H1 (cell line): ENCODE measurements around the gene C1orf21. TPM values are rescaled to one million over a fixed set of nuclear protein-coding genes. Genes with fewer than 3 reads are reported as not detected.

Experiments used
- CTCF ChIA-PET: fragments of 300-600 bp; sonication (Branson Sonifier 250); formaldehyde crosslinking; loops from one replicate; lab custom pipeline; 2021; ENCODE audit not compliant: partially characterized antibody; lab: Charles Lee
- POLR2A ChIA-PET: fragments of 300-600 bp; sonication (Branson Sonifier 250); formaldehyde crosslinking; loops from one replicate; lab custom pipeline; 2021; ENCODE audit warnings: inconsistent platforms; ENCODE audit not compliant: partially characterized antibody; lab: Charles Lee
- DNase-seq, 2 experiments: peaks; one replicate each; pipeline versions ENCODE4 v3.0.0 to v3.0.0-alpha.2; 2010 to 2022; ENCODE audit warnings: low spot score in 2 of 2, low read depth in 1 of 2, mixed read lengths in 1 of 2
- FAIRE-seq: peaks from 2 replicates; lab custom pipeline; 2011; peaks lifted over from hg19 to GRCh38; lab: Jason Lieb, UNC
- H2AFZ ChIP-seq: 2 replicates; pipeline ENCODE4 v1.8.1; 2012; ENCODE audit warnings: low read length, inconsistent platforms
- H2AK5ac ChIP-seq: 2 replicates; pipeline ENCODE4 v1.6.1; 2013; ENCODE audit warnings: low read depth, low read length
- H2BK120ac ChIP-seq: replicated peaks from 2 replicates; pipeline ENCODE3; 2013; ENCODE audit warnings: low read depth, low read length, inconsistent platforms
- H2BK12ac ChIP-seq: 2 replicates; pipeline ENCODE4 v1.6.1; 2013; ENCODE audit warnings: low read depth, low read length
- H2BK15ac ChIP-seq: 2 replicates; pipeline ENCODE4 v1.6.1; 2013; ENCODE audit warnings: low read length
- H2BK20ac ChIP-seq: 2 replicates; pipeline ENCODE4 v1.6.1; 2013; ENCODE audit warnings: low read length
- H2BK5ac ChIP-seq: 2 replicates; pipeline ENCODE4 v1.6.1; 2013; ENCODE audit warnings: low read depth, low read length
- H3K14ac ChIP-seq: 2 replicates; pipeline ENCODE4 v1.6.1; 2013; ENCODE audit warnings: inconsistent platforms; ENCODE audit not compliant: insufficient read length
- H3K18ac ChIP-seq: 2 replicates; pipeline ENCODE4 v1.6.1; 2013; ENCODE audit warnings: low read length; ENCODE audit errors: extremely low read depth
- H3K23ac ChIP-seq: 2 replicates; pipeline ENCODE4 v1.6.1; 2013; ENCODE audit warnings: inconsistent platforms; ENCODE audit not compliant: insufficient read length
- H3K23me2 ChIP-seq: 2 replicates; pipeline ENCODE4 v1.6.1; 2013; ENCODE audit warnings: low read depth, low read length
- H3K27ac ChIP-seq: 2 replicates; pipeline ENCODE4 v1.6.1; 2011; ENCODE audit warnings: low read depth, low read length, inconsistent platforms
- H3K27me3 ChIP-seq, 4 experiments: replicated peaks in 1 of 4; 1 replicate in 1 of 4; 2 replicates in 3 of 4; pipeline versions ENCODE4 v1.6.1 to v1.8.1; 2011 to 2013; ENCODE audit warnings: low read length in 3 of 4, mild to moderate bottlenecking in 3 of 4, inconsistent platforms in 2 of 4, mixed read lengths in 2 of 4, moderate library complexity in 1 of 4; ENCODE audit not compliant: control insufficient read depth in 3 of 4, insufficient read depth in 3 of 4; ENCODE audit errors: extremely low read depth in 1 of 4
- H3K36me3 ChIP-seq, 4 experiments: 2 replicates each; pipeline versions ENCODE4 v1.6.1 to v1.8.1; 2011 to 2013; ENCODE audit warnings: mild to moderate bottlenecking in 4 of 4, low read length in 3 of 4, moderate library complexity in 2 of 4, control low read depth in 1 of 4, inconsistent platforms in 1 of 4; ENCODE audit not compliant: insufficient read depth in 4 of 4, control insufficient read depth in 2 of 4
- H3K4ac ChIP-seq: replicated peaks from 2 replicates; pipeline ENCODE3; 2013; ENCODE audit warnings: low read length, low read depth, mixed read lengths, inconsistent platforms; ENCODE audit not compliant: insufficient read length
- H3K4me1 ChIP-seq, 4 experiments: replicated peaks in 1 of 4; 1 replicate in 1 of 4; 2 replicates in 3 of 4; pipeline versions ENCODE4 v1.6.1 to v1.8.1; 2011 to 2013; ENCODE audit warnings: low read length in 3 of 4, inconsistent platforms in 2 of 4, mixed read lengths in 1 of 4; ENCODE audit not compliant: insufficient read depth in 4 of 4, control insufficient read depth in 3 of 4
- H3K4me2 ChIP-seq, 2 experiments: 2 replicates each; pipeline versions ENCODE4 v1.6.1 to v1.8.1; 2011 to 2013; ENCODE audit warnings: low read depth in 2 of 2, low read length in 2 of 2, control low read depth in 1 of 2, inconsistent platforms in 1 of 2, mild to moderate bottlenecking in 1 of 2; ENCODE audit not compliant: insufficient read depth in 1 of 2
- H3K4me3 ChIP-seq, 4 experiments: fragments of 200-600, 300-600 bp in 1 of 4; sonication (generic), shearing (Covaris generic), sonication (Bioruptor Twin) in 1 of 4; 2 replicates each; pipeline versions ENCODE4 v1.5.1 to v1.8.1; 2011 to 2016; ENCODE audit warnings: low read length in 4 of 4, low read depth in 3 of 4, control low read depth in 2 of 4, inconsistent platforms in 2 of 4, mild to moderate bottlenecking in 2 of 4, mixed read lengths in 1 of 4, moderate library complexity in 1 of 4; ENCODE audit not compliant: insufficient read depth in 2 of 4; ENCODE audit errors: extremely low read depth in 1 of 4
- H3K56ac ChIP-seq: replicated peaks from 2 replicates; pipeline ENCODE3; 2013; ENCODE audit warnings: low read depth, mild to moderate bottlenecking, mixed read lengths, low read length, inconsistent platforms; ENCODE audit not compliant: insufficient read length
- H3K79me1 ChIP-seq: 2 replicates; pipeline ENCODE4 v1.6.1; 2013; ENCODE audit warnings: low read depth, low read length, control low read depth
- H3K79me2 ChIP-seq, 2 experiments: 2 replicates each; pipeline versions ENCODE4 v1.6.1 to v1.8.1; 2012 to 2013; ENCODE audit warnings: low read length in 2 of 2, mild to moderate bottlenecking in 2 of 2, inconsistent platforms in 1 of 2; ENCODE audit not compliant: insufficient read depth in 2 of 2, control insufficient read depth in 1 of 2
- H3K9ac ChIP-seq, 4 experiments: replicated peaks in 1 of 4; 1 replicate in 1 of 4; 2 replicates in 3 of 4; pipeline versions ENCODE4 v1.6.1 to v1.8.1; 2011 to 2013; ENCODE audit warnings: low read depth in 3 of 4, low read length in 3 of 4, control low read depth in 2 of 4, mild to moderate bottlenecking in 2 of 4, moderate library complexity in 2 of 4, inconsistent platforms in 1 of 4; ENCODE audit errors: extremely low read depth in 1 of 4
- H3K9me3 ChIP-seq, 2 experiments: 2 replicates each; pipeline versions ENCODE4 v1.6.1 to v1.8.1; 2012 to 2013; ENCODE audit warnings: mild to moderate bottlenecking in 2 of 2, moderate library complexity in 2 of 2, control low read depth in 1 of 2, inconsistent platforms in 1 of 2, low read depth in 1 of 2, low read length in 1 of 2, mixed read lengths in 1 of 2; ENCODE audit not compliant: insufficient read depth in 2 of 2
- H4K20me1 ChIP-seq, 2 experiments: replicated peaks in 1 of 2; 2 replicates each; pipeline versions ENCODE3 to v1.8.1; 2011 to 2013; ENCODE audit warnings: inconsistent platforms in 2 of 2, low read length in 2 of 2, mild to moderate bottlenecking in 1 of 2; ENCODE audit not compliant: insufficient read depth in 2 of 2, control insufficient read depth in 1 of 2
- H4K5ac ChIP-seq: 2 replicates; pipeline ENCODE4 v1.6.1; 2013; ENCODE audit warnings: low read length, low read depth, mixed read lengths, inconsistent platforms; ENCODE audit not compliant: insufficient read length
- H4K8ac ChIP-seq: 2 replicates; pipeline ENCODE4 v1.8.0; 2013; ENCODE audit warnings: mild to moderate bottlenecking, moderate library complexity, low read length, inconsistent platforms; ENCODE audit not compliant: insufficient read depth; ENCODE audit errors: extremely low read depth
- H4K91ac ChIP-seq: replicated peaks from 2 replicates; pipeline ENCODE3; 2013; ENCODE audit warnings: low read length, mixed read lengths, inconsistent platforms; ENCODE audit not compliant: insufficient read length
- BACH1 ChIP-seq: IDR thresholded peaks from 2 replicates; pipeline ENCODE4 v1.6.1; 2012; ENCODE audit warnings: low read length, improper control_type of control experiment
- BCL11A ChIP-seq, 2 experiments: IDR thresholded peaks; one replicate each; pipeline ENCODE4 v1.6.1; 2011; ENCODE audit warnings: low read depth in 2 of 2, low read length in 2 of 2, mild to moderate bottlenecking in 2 of 2
- MAFK ChIP-seq: IDR thresholded peaks from 2 replicates; pipeline ENCODE4 v1.6.1; 2012; ENCODE audit warnings: low read depth, mild to moderate bottlenecking, improper control_type of control experiment, low read length
- NANOG ChIP-seq: IDR thresholded peaks from 2 replicates; pipeline ENCODE4 v1.6.1; 2011; ENCODE audit warnings: low read length, low read depth, mild to moderate bottlenecking, inconsistent platforms; ENCODE audit not compliant: insufficient read depth, poor library complexity, severe bottlenecking
- POLR2A ChIP-seq, 2 experiments: IDR thresholded peaks; 1 replicate in 1 of 2; 2 replicates in 1 of 2; pipeline ENCODE4 v1.6.1; 2011; ENCODE audit warnings: low read depth in 2 of 2, low read length in 2 of 2, mild to moderate bottlenecking in 2 of 2; ENCODE audit errors: control extremely low read depth in 1 of 2
- POU5F1 ChIP-seq: IDR thresholded peaks from 2 replicates; pipeline ENCODE4 v1.6.1; 2011; ENCODE audit warnings: low read depth, mild to moderate bottlenecking, low read length, moderate library complexity
- SIX5 ChIP-seq: IDR thresholded peaks from 2 replicates; pipeline ENCODE4 v1.6.1; 2011; ENCODE audit warnings: mild to moderate bottlenecking, low read depth, low read length
- SP2 ChIP-seq: IDR thresholded peaks from 2 replicates; pipeline ENCODE4 v1.6.1; 2012; ENCODE audit warnings: mild to moderate bottlenecking, low read length, inconsistent platforms
- WGBS, 2 experiments: shearing (Covaris generic) in 1 of 2; methylation state at CpG; one replicate each; pipeline versions ENCODE4 v1.1.6 to v1.1.7; 2013 to 2015; ENCODE audit warnings: low lambda C conversion rate in 2 of 2, mixed read lengths in 2 of 2, inconsistent platforms in 1 of 2, low coverage in 1 of 2, missing lambda C conversion rate in 1 of 2; ENCODE audit not compliant: insufficient replicate concordance in 2 of 2, insufficient coverage in 1 of 2, insufficient read length in 1 of 2; ENCODE audit errors: extremely low coverage in 1 of 2, missing lambda C conversion rate in 1 of 2; 5-methylcytosine and 5-hydroxymethylcytosine counted together
- polyA plus RNA-seq, 7 experiments: library from polyadenylated mRNA; depleted of rRNA in 3 of 7; stranded (reverse) in 5 of 7; unstranded in 2 of 7; fragments of >200 nt in 5 of 7; fragments of 200-250 nt in 2 of 7; gene quantifications; 1 replicate in 5 of 7; 2 replicates in 1 of 7; 4 replicates in 1 of 7; pipeline versions ENCODE4 v1.2.1 to v1.2.3, GENCODE V29; 2011 to 2013; ENCODE audit warnings: missing spikeins in 2 of 7, mixed read lengths in 2 of 7
- total RNA-seq: library from RNA; stranded (reverse); fragmentation: NEBNext Ultra II Directional; extraction: Animal tissue kit (Norgen Biotek cat#: 25700); gene quantifications from 2 replicates; pipeline ENCODE4 v1.2.1, GENCODE V29; 2021

C1orf21 gene
- total and polyA plus RNA-seq, 2 of the 8 experiments (the other 6 are each of a cell fraction or from before 2014, with no cell fraction given) = 16.6 to 51.0 TPM

GRCh38 chr1:184455786-184456185 lies 69.0 kb downstream of the C1orf21 start:
- 0 out of 8 replicates have a peak, but pooled peaks cover 0 to 2% (median 0%) of the 10 kb centered on the region in 4 experiments for H3K36me3 ChIP-seq
- no peak overlapping the region for H2AK5ac ChIP-seq
- no peak overlapping the region for H2BK5ac ChIP-seq
- H3K14ac ChIP-seq = no peak overlapping the region
- H3K56ac ChIP-seq = no peak overlapping the region
- WGBS, 2 experiments = 83% methylated on average over 1 of the region's 1 CpG; no CpG with 5 or more reads in 1 of the 2 experiments
- H3K79me2 ChIP-seq = peaks cover 0 to 90% of the 10 kb centered on the region in 2 experiments; a peak in 3 of 4 replicates
- CTCF ChIA-PET = interaction anchor here (0.7 to 1.5 kb wide), 6 partner anchors 9 to 208 kb away, joined by 3 to 6 read pairs (median 4); no protein-coding TSS in a partner anchor
- no peaks in the 10 kb centered on the region for H3K9me3 ChIP-seq
- H3K27me3 ChIP-seq = no peaks in the 10 kb centered on the region
- H3K23me2 ChIP-seq = no peaks in the 10 kb centered on the region
- no peak overlapping the region for H4K5ac ChIP-seq
- H3K4ac ChIP-seq = no peak overlapping the region
- POLR2A ChIA-PET = interaction anchor here (0.8 kb wide), 1 partner anchor 69 kb away, joined by 3 read pairs; the partner anchor contains the start of gene C1orf21
- no peak overlapping the region for H3K23ac ChIP-seq
- no peak overlapping the region for H3K4me3 ChIP-seq
- H3K79me1 ChIP-seq = no peaks in the 10 kb centered on the region; the same call in 1 of the 2 replicates
- H4K8ac ChIP-seq = no peak overlapping the region
- no peak overlapping the region for H3K18ac ChIP-seq
- H3K4me2 ChIP-seq = no peak overlapping the region
- no peak overlapping the region for H3K27ac ChIP-seq
- peaks cover 0 to 17% (median 8%) of the 10 kb centered on the region in 4 experiments; a peak in 4 of 7 replicates for H3K4me1 ChIP-seq
- H2BK15ac ChIP-seq = no peak overlapping the region
- H3K9ac ChIP-seq = no peak overlapping the region
- TF ChIP-seq NANOG (no peak), POU5F1 (no peak), BACH1 (no peak), SP2 (no peak), SIX5 (no peak), MAFK (no peak), BCL11A (IDR thresholded peaks at IDR 0.05; ENCODE audit: low read depth in 2 of 2, low read length in 2 of 2) (no peak), POLR2A (IDR thresholded peaks at IDR 0.05; ENCODE audit: control extremely low read depth in 1 of 2, low read depth in 2 of 2, low read length in 2 of 2) (no peak)
- no peaks in the 10 kb centered on the region for H4K20me1 ChIP-seq
- H2BK20ac ChIP-seq = no peak overlapping the region
- H2AFZ ChIP-seq = no peak overlapping the region
- DNase-seq = no peak
- H2BK12ac ChIP-seq = no peak overlapping the region
- H2BK120ac ChIP-seq = no peak overlapping the region
- H4K91ac ChIP-seq = no peak overlapping the region
- FAIRE-seq = no peak
